ENCODE results near the gene SMC1B.

DNA sequence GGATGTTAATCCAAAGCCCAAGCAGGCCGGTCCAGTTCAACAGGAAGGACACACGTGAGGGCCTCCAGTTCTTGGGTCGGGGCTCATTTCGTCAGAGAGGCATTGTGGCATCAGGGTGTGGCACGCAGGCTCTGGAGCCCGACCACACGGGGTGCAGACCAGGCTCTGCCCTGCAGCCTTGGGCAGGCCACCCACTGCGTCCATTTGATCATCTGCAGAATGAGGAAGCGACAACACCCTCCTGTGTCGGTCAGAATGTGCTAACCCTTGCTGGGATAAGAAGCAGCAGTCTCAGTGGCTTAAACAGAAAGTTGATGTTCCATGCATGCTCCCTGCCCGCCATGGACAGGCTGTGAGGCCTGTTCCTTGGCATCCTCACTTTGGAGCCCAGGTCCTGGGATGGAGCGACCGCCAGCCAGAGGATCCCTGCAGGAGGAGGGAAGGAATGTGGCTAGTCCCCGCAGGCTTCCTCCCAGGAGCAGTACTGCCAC is 10.9 kb upstream of the SMC1B start:
- TF ChIP-seq, protein P1, sequence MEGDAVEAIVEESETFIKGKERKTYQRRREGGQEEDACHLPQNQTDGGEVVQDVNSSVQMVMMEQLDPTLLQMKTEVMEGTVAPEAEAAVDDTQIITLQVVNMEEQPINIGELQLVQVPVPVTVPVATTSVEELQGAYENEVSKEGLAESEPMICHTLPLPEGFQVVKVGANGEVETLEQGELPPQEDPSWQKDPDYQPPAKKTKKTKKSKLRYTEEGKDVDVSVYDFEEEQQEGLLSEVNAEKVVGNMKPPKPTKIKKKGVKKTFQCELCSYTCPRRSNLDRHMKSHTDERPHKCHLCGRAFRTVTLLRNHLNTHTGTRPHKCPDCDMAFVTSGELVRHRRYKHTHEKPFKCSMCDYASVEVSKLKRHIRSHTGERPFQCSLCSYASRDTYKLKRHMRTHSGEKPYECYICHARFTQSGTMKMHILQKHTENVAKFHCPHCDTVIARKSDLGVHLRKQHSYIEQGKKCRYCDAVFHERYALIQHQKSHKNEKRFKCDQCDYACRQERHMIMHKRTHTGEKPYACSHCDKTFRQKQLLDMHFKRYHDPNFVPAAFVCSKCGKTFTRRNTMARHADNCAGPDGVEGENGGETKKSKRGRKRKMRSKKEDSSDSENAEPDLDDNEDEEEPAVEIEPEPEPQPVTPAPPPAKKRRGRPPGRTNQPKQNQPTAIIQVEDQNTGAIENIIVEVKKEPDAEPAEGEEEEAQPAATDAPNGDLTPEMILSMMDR (IDR thresholded peaks at IDR 0.05; ENCODE audit: poor library complexity) = no peak
- TF ChIP-seq EZH2 (IDR thresholded peaks at IDR 0.05; ENCODE audit: borderline replicate concordance) = no peak

Measured in hepatocyte (in vitro differentiated cells).